T-helper 17 cell (primary cell): Measurements from ENCODE around the gene SIRPB2. TPM values are rescaled to one million over a fixed set of nuclear protein-coding genes. Genes with fewer than 3 reads are reported as not detected.
A peak's percentile ranks its signal among the peaks of the same experiment; 100 is the strongest.

Experiments used
- ATAC-seq: fragments of 150-1000 bp; cut with Tn5 transposase; 2 replicates; pipeline ENCODE4 v1.10.0; 2021; ENCODE audit warnings: mild to moderate bottlenecking, moderate library complexity
- DNase-seq, 3 donors: peaks; one replicate each; pipeline versions ENCODE4 v3.0.0 to v3.0.0-alpha.2; 2020 to 2021
- H3K9me3 ChIP-seq: one replicate; pipeline ENCODE4 v1.7.0; 2013; ENCODE audit warnings: low read length, mild to moderate bottlenecking; ENCODE audit not compliant: control insufficient read depth, poor library complexity, severe bottlenecking
- H3K27ac Mint-ChIP-seq: one replicate; pipeline ENCODE4 v1.8.0; 2022; ENCODE audit warnings: mild to moderate bottlenecking, moderate library complexity, mixed read lengths
- H3K27me3 Mint-ChIP-seq: one replicate; pipeline ENCODE4 v1.8.0; 2022; ENCODE audit warnings: mixed read lengths
- H3K36me3 Mint-ChIP-seq: one replicate; pipeline ENCODE4 v1.8.0; 2022; ENCODE audit warnings: low read depth, mixed read lengths
- H3K4me1 Mint-ChIP-seq: one replicate; pipeline ENCODE4 v1.8.0; 2022; ENCODE audit warnings: mild to moderate bottlenecking, mixed read lengths
- H3K4me3 Mint-ChIP-seq: one replicate; pipeline ENCODE4 v1.8.0; 2022; ENCODE audit warnings: mild to moderate bottlenecking, moderate library complexity, mixed read lengths
- total RNA-seq, 4 donors: library from RNA in 2 of 4; stranded (reverse) in 2 of 4; gene quantifications; one replicate each; pipeline ENCODE4 v1.2.3 and lab custom pipeline; 2022 to 2026

SIRPB2 gene
- total RNA-seq, 2 donors from 2014 or later: 0.78 to 1.8 TPM

- ATAC-seq: no peak
- Mint-ChIP-seq H3K4me1 (peaks cover 4% of the 10 kb centered on the region), H3K27ac (no peak overlapping the region), H3K36me3 (no peaks in the 10 kb centered on the region), H3K27me3 (peaks cover 44% of the 10 kb centered on the region), H3K4me3 (no peak overlapping the region)
- H3K9me3 ChIP-seq: no peaks in the 10 kb centered on the region
- no peak for DNase-seq
Measured at GRCh38 chr20:1473246-1474220, 17.7 kb downstream of the SIRPB2 start.

- Mint-ChIP-seq H3K4me3 (no peak overlapping the region), H3K36me3 (no peaks in the 10 kb centered on the region), H3K4me1 (peaks cover 7% of the 10 kb centered on the region), H3K27ac (no peak overlapping the region), H3K27me3 (peaks cover 37% of the 10 kb centered on the region)
- H3K9me3 ChIP-seq: no peaks in the 10 kb centered on the region
- ATAC-seq: peak; percentile 42
- no peak for DNase-seq
Measured at GRCh38 chr20:1472556-1473245, 18.5 kb downstream of the SIRPB2 start.

GRCh38 chr20:1471242-1471641, 20.0 kb downstream of the SIRPB2 start:
- no peaks in the 10 kb centered on the region for H3K36me3 Mint-ChIP-seq
- DNase-seq: no peak
- H3K27me3 Mint-ChIP-seq: peaks cover 30% of the 10 kb centered on the region
- no peak overlapping the region for H3K27ac Mint-ChIP-seq
- no peaks in the 10 kb centered on the region for H3K9me3 ChIP-seq
- no peak for ATAC-seq
- H3K4me1 Mint-ChIP-seq: peaks cover 14% of the 10 kb centered on the region
- no peak overlapping the region for H3K4me3 Mint-ChIP-seq

GRCh38 chr20:1469925-1470571, 21.2 kb downstream of the SIRPB2 start:
- peaks cover 19% of the 10 kb centered on the region for H3K4me1 Mint-ChIP-seq
- DNase-seq (no peak), ATAC-seq (no peak)

GRCh38 chr20:1469306-1469905, 21.8 kb downstream of the SIRPB2 start:
- Mint-ChIP-seq H3K4me1 (peaks cover 25% of the 10 kb centered on the region), H3K4me3 (no peak overlapping the region), H3K27ac (no peak overlapping the region), H3K36me3 (no peaks in the 10 kb centered on the region), H3K27me3 (peaks cover 19% of the 10 kb centered on the region)
- no peak for ATAC-seq
- DNase-seq: no peak
- H3K9me3 ChIP-seq: no peaks in the 10 kb centered on the region

More at GRCh38 chr20:1469925-1470571, 21.2 kb downstream of the SIRPB2 start:
- Mint-ChIP-seq H3K27me3 (peaks cover 19% of the 10 kb centered on the region), H3K4me3 (no peak overlapping the region), H3K27ac (no peak overlapping the region), H3K36me3 (no peaks in the 10 kb centered on the region)
- no peaks in the 10 kb centered on the region for H3K9me3 ChIP-seq

GRCh38 chr20:1468117-1468624, 23.0 kb downstream of the SIRPB2 start:
- DNase-seq (no peak), ATAC-seq (no peak)
- Mint-ChIP-seq H3K4me1 (peaks cover 32% of the 10 kb centered on the region), H3K27ac (no peak overlapping the region), H3K4me3 (no peak overlapping the region), H3K27me3 (peaks cover 18% of the 10 kb centered on the region), H3K36me3 (no peaks in the 10 kb centered on the region)
- H3K9me3 ChIP-seq: no peaks in the 10 kb centered on the region

- H3K4me3 Mint-ChIP-seq: peak overlapping the region; percentile 77
- DNase-seq (no peak), ATAC-seq (no peak)
- no peaks in the 10 kb centered on the region for H3K36me3 Mint-ChIP-seq
- H3K4me1 Mint-ChIP-seq: peaks cover 34% of the 10 kb centered on the region
- peaks cover 12% of the 10 kb centered on the region for H3K27me3 Mint-ChIP-seq
- no peaks in the 10 kb centered on the region for H3K9me3 ChIP-seq
- peak overlapping the region; percentile 75 for H3K27ac Mint-ChIP-seq
Measured at GRCh38 chr20:1467355-1468116, 23.7 kb downstream of the SIRPB2 start.

- H3K36me3 Mint-ChIP-seq: no peaks in the 10 kb centered on the region
- no peaks in the 10 kb centered on the region for H3K9me3 ChIP-seq
- H3K27me3 Mint-ChIP-seq: peaks cover 12% of the 10 kb centered on the region
- H3K27ac Mint-ChIP-seq: peak overlapping the region; percentile 75
- DNase-seq (no peak), ATAC-seq (no peak)
- peak overlapping the region; percentile 86 for H3K4me3 Mint-ChIP-seq
- peaks cover 34% of the 10 kb centered on the region for H3K4me1 Mint-ChIP-seq
Measured at GRCh38 chr20:1467082-1467354, 24.2 kb downstream of the SIRPB2 start.

- ATAC-seq (peak; percentile 97), DNase-seq (peak; percentile 98 to 100 (median 99))
- Mint-ChIP-seq H3K36me3 (no peaks in the 10 kb centered on the region), H3K27ac (peak within 1 kb of the TSS; percentile 75), H3K4me3 (peak within 1 kb of the TSS; percentile 86), H3K27me3 (peaks cover 9% of the 10 kb centered on the region), H3K4me1 (peaks cover 34% of the 10 kb centered on the region)
- no peaks in the 10 kb centered on the region for H3K9me3 ChIP-seq
Measured at GRCh38 chr20:1466211-1467081, 24.8 kb downstream of the SIRPB2 start, which contains the start of gene NSFL1C. TSS of gene NSFL1C (minus strand) at chr20:1466849. CDS start at chr20:1466824, 25 bp downstream.

GRCh38 chr20:1465470-1466210, 25.6 kb downstream of the SIRPB2 start:
- DNase-seq: no peak
- H3K9me3 ChIP-seq: no peaks in the 10 kb centered on the region
- Mint-ChIP-seq H3K4me1 (peaks cover 39% of the 10 kb centered on the region), H3K27me3 (peaks cover under 1% of the 10 kb centered on the region), H3K36me3 (peaks cover 5% of the 10 kb centered on the region), H3K27ac (no peak overlapping the region), H3K4me3 (peak overlapping the region; percentile 86)
- no peak for ATAC-seq

GRCh38 chr20:1463971-1464570, 27.1 kb downstream of the SIRPB2 start:
- Mint-ChIP-seq H3K27ac (no peak overlapping the region), H3K4me3 (no peak overlapping the region), H3K27me3 (no peaks in the 10 kb centered on the region), H3K36me3 (peaks cover 7% of the 10 kb centered on the region), H3K4me1 (peaks cover 39% of the 10 kb centered on the region)
- ATAC-seq (no peak), DNase-seq (no peak)
- H3K9me3 ChIP-seq: no peaks in the 10 kb centered on the region
